A204.1 (cell line): Measurements from ENCODE around the gene SH3D21.

Experiments
- FAIRE-seq: peaks from 2 replicates; lab custom pipeline; 2012; peaks lifted over from hg19 to GRCh38; lab: Jason Lieb, UNC

Gene SH3D21

GRCh38 chr1:36359383-36359782 lies 53.2 kb downstream of the SH3D21 start:
- FAIRE-seq = no peak

- no peak for FAIRE-seq
These were observed 53.9 kb downstream of the SH3D21 start for GRCh38 chr1:36359911-36360550.

- no peak for FAIRE-seq
These were observed 59.2 kb downstream of the SH3D21 start for GRCh38 chr1:36365381-36365780.

- no peak for FAIRE-seq
These were observed 60.0 kb downstream of the SH3D21 start for GRCh38 chr1:36366091-36366661.

GRCh38 chr1:36367066-36367465 lies 60.9 kb downstream of the SH3D21 start:
- no peak for FAIRE-seq

- FAIRE-seq = no peak
These were observed 61.6 kb downstream of the SH3D21 start for GRCh38 chr1:36367798-36368197.

- no peak for FAIRE-seq
These were observed 63.1 kb downstream of the SH3D21 start for GRCh38 chr1:36369061-36369861.
